NCI-H1694 (cell line): ENCODE data around the gene GORASP1.
"Not testable (repeated sequence)": the region's sequence is repeated elsewhere in the genome, so short reads cannot be mapped to it uniquely, and the experiment has no call there.

ENCODE experiments used
- DNase-seq: peaks from one replicate; lab custom pipeline; 2025; lab: John Stamatoyannopoulos, UW

Gene GORASP1

DNA sequence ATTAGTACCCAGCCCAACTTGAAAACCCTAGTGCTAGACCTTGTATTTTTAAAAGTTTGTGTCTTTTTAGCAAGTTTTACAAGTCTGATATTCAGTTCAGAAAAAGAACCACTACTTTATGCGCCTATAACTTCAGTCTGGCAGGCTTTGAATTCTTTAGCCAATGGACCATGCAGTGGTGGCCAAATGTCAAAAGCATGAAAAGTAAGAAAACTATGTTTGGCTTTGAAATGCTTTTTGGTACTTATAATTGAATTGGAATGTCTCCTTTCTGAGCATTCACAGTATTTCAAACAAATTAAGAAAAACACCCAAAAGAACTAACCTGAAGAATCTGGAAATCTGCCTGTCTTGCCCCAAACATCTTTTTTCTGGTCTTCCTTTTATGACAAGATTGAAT lies 42.8 kb downstream of the GORASP1 start:
- no peak for DNase-seq

DNA sequence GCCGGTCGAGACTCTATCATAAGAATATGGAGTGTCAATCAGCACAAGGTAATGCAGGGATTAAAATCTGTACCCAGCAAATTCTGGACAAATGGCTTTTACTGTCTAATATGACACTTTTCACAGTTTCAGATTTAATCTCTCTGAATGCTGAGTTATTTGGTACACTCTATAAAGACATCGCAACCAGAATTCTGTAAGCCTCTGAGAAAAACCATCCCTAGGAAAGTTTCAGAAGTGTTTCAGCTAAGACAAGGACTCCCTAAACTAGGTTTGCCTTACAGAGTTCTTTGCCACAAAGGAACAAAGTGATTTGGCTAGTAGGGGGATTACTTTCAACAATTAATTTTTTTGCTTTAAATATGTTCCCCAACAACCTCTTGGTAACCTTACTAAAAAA lies 44.3 kb downstream of the GORASP1 start:
- DNase-seq, result no peak

DNA sequence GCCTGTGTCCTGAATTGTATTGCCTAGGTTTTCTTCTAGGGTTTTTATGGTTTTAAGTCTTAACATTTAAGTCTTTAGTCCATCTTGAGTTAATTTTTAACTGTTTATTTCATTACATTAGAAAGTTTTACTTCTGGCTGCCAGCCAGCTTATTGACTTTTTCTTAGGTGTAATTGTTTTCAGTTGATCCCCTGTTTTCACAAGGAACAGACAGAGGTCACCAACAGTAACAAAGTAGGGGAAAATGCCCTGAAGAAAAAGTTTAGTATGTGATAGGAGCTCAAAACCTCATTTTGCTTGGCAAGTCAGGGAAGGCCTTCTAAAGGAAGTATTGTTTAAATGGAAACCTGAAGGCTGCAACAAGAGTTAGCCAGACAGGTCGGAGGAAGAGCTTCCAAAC lies 45.2 kb downstream of the GORASP1 start:
- DNase-seq, result no peak

DNA sequence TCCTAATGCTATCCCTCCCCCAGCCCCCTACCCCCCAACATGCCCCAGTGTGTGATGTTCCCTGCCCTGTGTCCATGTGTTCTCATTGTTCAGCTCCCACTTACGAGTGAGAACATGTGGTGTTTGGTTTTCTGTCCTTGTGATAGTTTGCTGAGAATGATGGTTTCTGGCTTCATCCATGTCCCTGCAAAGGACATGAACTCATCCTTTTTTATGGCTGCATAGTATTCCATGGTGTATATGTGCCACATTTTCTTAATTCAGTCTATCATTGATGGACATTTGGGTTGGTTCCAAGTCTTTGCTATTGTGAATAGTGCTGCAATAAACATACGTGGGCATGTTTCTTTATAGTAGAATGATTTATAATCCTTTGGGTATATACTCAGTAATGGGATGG lies 46.2 kb downstream of the GORASP1 start:
- DNase-seq, result not testable (repeated sequence)

DNA sequence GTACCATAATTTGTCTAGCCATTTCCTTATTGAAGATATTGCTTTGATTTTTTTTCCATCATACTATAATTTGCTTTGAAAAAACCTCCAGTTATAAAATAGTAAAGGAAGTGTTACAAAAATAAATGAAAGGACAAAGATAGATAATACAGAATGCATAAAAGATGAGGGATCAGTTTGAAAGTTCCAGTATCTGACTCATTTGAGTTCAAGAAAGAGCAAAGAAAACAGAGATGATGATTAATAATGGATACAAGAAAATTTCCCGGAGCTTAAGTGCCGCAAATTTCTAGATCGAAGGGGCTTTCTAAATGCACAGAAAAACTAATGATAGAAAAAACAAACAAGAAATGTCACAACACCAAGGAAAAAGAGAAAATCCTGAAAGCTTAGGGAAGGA lies 51.3 kb downstream of the GORASP1 start:
- DNase-seq, result no peak

DNA sequence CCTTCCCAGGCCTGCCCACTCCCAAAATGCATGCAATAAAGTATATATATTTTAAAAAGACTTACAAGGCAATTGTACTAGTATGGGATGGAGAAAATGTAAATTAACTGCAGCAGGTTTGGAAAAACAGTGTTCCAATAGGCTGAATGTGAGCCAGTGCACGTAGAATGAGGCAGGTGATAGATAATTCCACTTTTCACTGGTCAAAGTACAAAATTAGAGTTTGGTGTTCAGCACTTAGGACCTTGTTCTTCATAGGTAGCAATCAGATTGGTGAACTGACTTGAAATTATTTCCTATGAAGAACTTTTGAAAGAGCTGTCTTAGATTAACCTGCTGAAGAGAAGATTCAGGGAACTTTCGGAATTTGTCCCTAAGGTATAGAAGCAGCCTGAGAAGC lies 53.7 kb downstream of the GORASP1 start:
- DNase-seq, result no peak

DNA sequence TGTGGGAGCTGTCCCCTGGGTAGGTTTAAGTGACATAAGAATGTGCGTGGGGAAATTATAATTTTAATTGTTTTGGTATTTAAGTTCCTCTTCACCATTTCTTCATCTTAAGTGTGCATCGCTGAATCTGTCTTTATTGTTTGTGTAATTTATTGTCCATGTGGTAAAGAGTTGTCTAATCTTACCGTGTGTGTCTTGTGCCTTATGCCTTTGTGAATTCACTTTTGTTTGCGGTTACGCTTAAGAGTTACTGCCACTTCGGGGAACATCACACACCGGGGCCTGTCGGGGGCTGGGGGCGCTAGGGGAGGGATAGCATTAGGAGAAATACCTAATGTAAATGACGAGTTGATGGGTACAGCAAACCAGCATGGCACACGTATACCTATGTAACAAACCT lies 54.8 kb downstream of the GORASP1 start:
- no peak for DNase-seq

DNA sequence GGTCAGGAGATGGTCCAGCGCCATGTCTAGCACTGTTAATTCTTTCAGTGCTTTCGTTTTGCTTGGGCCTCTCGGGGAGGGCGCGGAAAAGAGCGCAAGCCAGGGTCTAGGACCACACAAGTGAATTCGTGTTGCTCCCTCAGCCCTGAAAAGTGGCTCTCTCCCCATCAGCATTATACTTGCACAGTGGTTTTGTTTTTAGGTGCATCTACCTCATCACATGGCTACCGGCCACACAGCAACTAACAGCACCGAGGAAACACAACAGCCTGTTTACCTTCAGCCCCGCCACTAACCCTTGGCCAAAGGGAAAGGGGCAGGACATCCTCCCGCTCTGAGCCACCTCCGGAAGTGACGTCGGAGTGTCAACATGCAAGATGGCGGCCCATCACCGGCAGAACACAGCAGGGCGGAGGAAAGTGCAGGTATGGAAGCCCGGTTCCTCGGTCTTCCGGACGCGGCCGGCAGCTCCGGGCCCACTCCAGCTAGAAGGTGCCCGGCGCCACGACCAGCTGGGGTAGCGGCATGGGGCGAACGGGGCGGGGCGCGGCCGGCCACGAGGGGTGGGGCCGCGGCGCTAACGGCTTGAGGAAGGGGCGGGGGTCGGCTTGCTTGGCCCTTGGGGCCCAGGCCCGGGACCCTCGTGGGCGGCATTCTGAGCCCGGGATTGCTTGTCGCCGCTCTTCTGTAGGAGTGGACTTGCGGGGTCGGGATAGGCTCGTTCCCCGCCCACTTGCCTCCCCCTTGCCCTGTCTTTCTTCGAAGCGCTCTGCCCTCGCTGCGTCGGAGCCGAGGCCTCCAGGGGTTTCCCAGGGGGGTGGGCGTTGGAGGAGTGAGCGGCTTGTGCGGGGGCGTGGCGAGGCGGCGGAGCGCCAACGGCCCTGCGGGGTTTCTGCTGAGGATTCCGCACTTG lies 55.5 kb downstream of the GORASP1 start, which contains the start of the genes SCN11A and WDR48:
Gene SCN11A, minus strand, starts transcription at position 296 of the 913 bp plus-strand sequence. CDS start 101,582 bp downstream, outside the sequence.
Gene WDR48, plus strand, starts transcription at position 368 of the 913 bp plus-strand sequence. Its CDS starts 10 bp downstream, at position 378.
- DNase-seq, result peak; percentile 40

DNA sequence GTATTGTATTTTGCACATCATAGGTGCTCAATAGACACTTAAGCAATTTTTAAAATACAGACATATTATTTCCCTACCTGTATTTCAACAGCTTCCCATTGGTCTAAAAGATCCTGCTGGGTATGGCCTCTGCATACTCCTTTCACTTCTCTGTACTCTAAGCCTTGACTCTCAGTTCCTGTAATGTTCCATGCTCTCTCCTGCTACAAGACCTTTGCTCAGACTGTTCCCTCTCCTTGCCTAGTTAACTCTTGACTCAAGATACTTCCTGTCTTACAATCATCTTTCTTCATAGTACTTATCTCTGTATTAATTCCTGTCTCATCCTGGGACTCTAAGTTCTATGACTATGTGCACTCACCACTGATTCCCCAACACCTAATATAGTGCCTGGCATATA lies 57.4 kb downstream of the GORASP1 start:
- no peak for DNase-seq
